Measurements from ENCODE around the gene NOL4L. TPM values are rescaled to one million over a fixed set of nuclear protein-coding genes. Genes with fewer than 3 reads are reported as not detected.

The NOL4L gene
- total RNA-seq, 2 experiments from 2014 or later = 53.1 to 55.6 TPM

- CTCF ChIA-PET = interaction anchor here (1.3 to 5.7 kb wide), 2 partner anchors 7 to 13 kb away, joined by 3 to 40 read pairs; no protein-coding TSS in a partner anchor
- Histone ChIP-seq H3K27ac (ENCODE audit: low read depth in 1 of 2, low read length in 2 of 2) (peak overlapping the region; percentile 72 to 74), H3K27me3 (ENCODE audit: control insufficient read depth in 1 of 2, insufficient read depth in 2 of 2, low read length in 2 of 2) (no peaks in the 10 kb centered on the region), H3K4me1 (ENCODE audit: insufficient read depth, low read length) (peaks cover 91% of the 10 kb centered on the region), H3K36me3 (ENCODE audit: insufficient read depth, low read length) (peaks cover 33% of the 10 kb centered on the region), H3K9me3 (ENCODE audit: control insufficient read depth in 1 of 2, insufficient read depth in 1 of 2, low read length in 2 of 2) (no peaks in the 10 kb centered on the region), H3K4me3 (ENCODE audit: low read length) (no peak overlapping the region)
- intact Hi-C loops (cut with DNase I, micrococcal nuclease) = loop anchor here in 1 of 2 experiments (10.0 kb wide), 1 partner anchor 249 kb away; no protein-coding TSS in a partner anchor
- Mint-ChIP-seq H3K27ac (peak overlapping the region; percentile 99), H3K27me3 (no peaks in the 10 kb centered on the region), H3K4me1 (ENCODE audit: low read depth) (peaks cover 90% of the 10 kb centered on the region), H3K4me3 (peak overlapping the region; percentile 58), H3K9me3 (no peaks in the 10 kb centered on the region), H3K36me3 (ENCODE audit: low read depth) (peaks cover 43% of the 10 kb centered on the region)
- peak in 2 of 14 experiments; percentile 35 to 45 for DNase-seq
- POLR2A ChIA-PET = interaction anchor here (0.7 to 9.6 kb wide), 3 partner anchors 12 to 126 kb away, joined by 3 to 314 read pairs (median 4); no protein-coding TSS in a partner anchor
- TF ChIP-seq CTCF (IDR thresholded peaks at IDR 0.05) = no peak
- ATAC-seq (ENCODE audit: poor library complexity) = no peak
Observed at GRCh38 chr20:32526125-32526524, 59.0 kb downstream of the NOL4L start.

GRCh38 chr20:32524829-32525501, 60.2 kb downstream of the NOL4L start:
- Histone ChIP-seq H3K27ac (ENCODE audit: low read depth in 1 of 2, low read length in 2 of 2) (peak overlapping the region in 1 of 2 donors; percentile 55), H3K27me3 (ENCODE audit: control insufficient read depth in 1 of 2, insufficient read depth in 2 of 2, low read length in 2 of 2) (no peaks in the 10 kb centered on the region), H3K4me3 (ENCODE audit: low read length) (no peak overlapping the region), H3K4me1 (ENCODE audit: insufficient read depth, low read length) (peaks cover 89% of the 10 kb centered on the region), H3K36me3 (ENCODE audit: insufficient read depth, low read length) (peaks cover 41% of the 10 kb centered on the region), H3K9me3 (ENCODE audit: control insufficient read depth in 1 of 2, insufficient read depth in 1 of 2, low read length in 2 of 2) (no peaks in the 10 kb centered on the region)
- DNase-seq = peak in 2 of 14 experiments; percentile 12 to 31
- intact Hi-C loops (cut with DNase I, micrococcal nuclease) = loop anchor here in 1 of 2 experiments (5.0 to 10.0 kb wide), 2 partner anchors 250 to 493 kb away; no protein-coding TSS in a partner anchor
- ATAC-seq (ENCODE audit: poor library complexity) = no peak
- peak overlapping the region; percentile 15 for H3K4me3 Mint-ChIP-seq
- H3K4me1 Mint-ChIP-seq (ENCODE audit: low read depth) = peaks cover 91% of the 10 kb centered on the region
- H3K36me3 Mint-ChIP-seq (ENCODE audit: low read depth) = peaks cover 52% of the 10 kb centered on the region
- ChIA-PET CTCF (interaction anchor here (2.1 to 5.8 kb wide), 4 partner anchors 8 to 128 kb away, joined by 5 to 75 read pairs (median 42); no protein-coding TSS in a partner anchor), POLR2A (interaction anchor here (1.0 to 9.6 kb wide), 6 partner anchors 8 to 61 kb away, joined by 3 to 314 read pairs (median 8); partner anchors contain the start of gene NOL4L)
- H3K9me3 Mint-ChIP-seq = no peaks in the 10 kb centered on the region
- peak overlapping the region; percentile 99 for H3K27ac Mint-ChIP-seq
- H3K27me3 Mint-ChIP-seq = no peaks in the 10 kb centered on the region
- no peak for TF ChIP-seq CTCF (IDR thresholded peaks at IDR 0.05)

GRCh38 chr20:32523613-32524213, 61.4 kb downstream of the NOL4L start:
- peaks cover 52% of the 10 kb centered on the region for H3K36me3 ChIP-seq (ENCODE audit: insufficient read depth, low read length)
- H3K27me3 Mint-ChIP-seq = no peaks in the 10 kb centered on the region
- no peak for TF ChIP-seq CTCF (IDR thresholded peaks at IDR 0.05)
- peak overlapping the region; percentile 55 to 69 for H3K27ac ChIP-seq (ENCODE audit: low read depth in 1 of 2, low read length in 2 of 2)
- peak overlapping the region; percentile 58 for H3K4me3 Mint-ChIP-seq
- ATAC-seq (ENCODE audit: poor library complexity) = no peak
- intact Hi-C loops (cut with DNase I, micrococcal nuclease) = loop anchor here (2.0 to 10.0 kb wide), 4 partner anchors 15 to 491 kb away; partner anchors contain the start of gene NOL4L (in 1 of the 2)
- H3K27me3 ChIP-seq (ENCODE audit: control insufficient read depth in 1 of 2, insufficient read depth in 2 of 2, low read length in 2 of 2) = no peaks in the 10 kb centered on the region
- peaks cover 79% of the 10 kb centered on the region for H3K4me1 Mint-ChIP-seq (ENCODE audit: low read depth)
- H3K9me3 Mint-ChIP-seq = no peaks in the 10 kb centered on the region
- no peaks in the 10 kb centered on the region for H3K9me3 ChIP-seq (ENCODE audit: control insufficient read depth in 1 of 2, insufficient read depth in 1 of 2, low read length in 2 of 2)
- peak in 1 of 14 experiments; percentile 28 for DNase-seq
- peaks cover 62% of the 10 kb centered on the region for H3K36me3 Mint-ChIP-seq (ENCODE audit: low read depth)
- POLR2A ChIA-PET = interaction anchor here (0.7 to 9.6 kb wide), 7 partner anchors 8 to 353 kb away, joined by 3 to 314 read pairs (median 12); partner anchors contain the start of gene NOL4L
- H3K4me3 ChIP-seq (ENCODE audit: low read length) = no peak overlapping the region
- H3K4me1 ChIP-seq (ENCODE audit: insufficient read depth, low read length) = peaks cover 78% of the 10 kb centered on the region
- H3K27ac Mint-ChIP-seq = peak overlapping the region; percentile 99
- CTCF ChIA-PET = interaction anchor here (2.1 to 5.8 kb wide), 4 partner anchors 10 to 129 kb away, joined by 5 to 75 read pairs (median 42); no protein-coding TSS in a partner anchor
